Activated CD4-positive, alpha-beta T cell treated with anti-CD3 and anti-CD28 coated beads, Interleukin-2, amount 10 ng/mL, durations not matched to agents 24 days and 14 days (primary cell): ENCODE results near the gene MAP3K5. TPM values are rescaled to one million over a fixed set of nuclear protein-coding genes. Genes with fewer than 3 reads are reported as not detected.

ENCODE experiments used
- DNase-seq: peaks from one replicate; pipeline ENCODE4 v3.0.0; 2022
- H3K27ac Mint-ChIP-seq: one replicate; pipeline ENCODE4 v1.8.0; 2022; ENCODE audit warnings: mild to moderate bottlenecking, mixed read lengths
- H3K27me3 Mint-ChIP-seq: one replicate; pipeline ENCODE4 v1.8.0; 2022; ENCODE audit warnings: mixed read lengths
- H3K36me3 Mint-ChIP-seq: one replicate; pipeline ENCODE4 v1.8.0; 2022; ENCODE audit warnings: low read depth, mild to moderate bottlenecking, mixed read lengths
- H3K4me1 Mint-ChIP-seq: one replicate; pipeline ENCODE4 v1.8.0; 2021; ENCODE audit warnings: mixed read lengths
- H3K4me3 Mint-ChIP-seq: one replicate; pipeline ENCODE4 v1.8.0; 2022; ENCODE audit warnings: mild to moderate bottlenecking, moderate library complexity, mixed read lengths
- H3K9me3 Mint-ChIP-seq: one replicate; pipeline ENCODE4 v1.8.0; 2021; ENCODE audit warnings: mixed read lengths
- intact Hi-C: fragments of 100-400 bp; cut with micrococcal nuclease; formaldehyde crosslinking; loops from one replicate; pipeline ENCODE4 v1.15.1; 2023
- total RNA-seq: library from RNA; stranded (reverse); gene quantifications from 2 replicates; pipeline ENCODE4 v1.2.3, GENCODE V29; 2022

The MAP3K5 gene
- total RNA-seq, 1 donor from 2014 or later, result 8.7 TPM

DNA sequence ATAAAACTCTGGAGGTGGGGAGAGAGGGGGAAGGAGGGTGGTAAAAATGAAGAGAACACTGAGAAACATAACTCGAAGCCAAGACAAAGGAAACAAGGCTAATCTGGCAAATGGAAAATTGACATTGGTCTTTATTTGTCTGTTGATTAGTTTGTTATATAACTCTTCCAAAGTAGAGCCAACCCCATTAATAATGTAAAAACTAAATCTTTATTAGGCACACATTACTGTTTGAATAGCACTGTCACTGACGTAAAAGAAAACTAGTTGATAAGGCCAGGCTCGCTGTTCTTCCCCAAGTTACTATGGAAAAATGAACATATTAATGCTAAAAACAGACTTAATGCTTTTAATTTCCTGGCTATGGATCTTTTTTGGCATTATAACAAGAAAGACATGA lies 110.0 kb downstream of the MAP3K5 start:
- H3K27me3 Mint-ChIP-seq, result no peaks in the 10 kb centered on the region
- DNase-seq, result no peak
- H3K36me3 Mint-ChIP-seq, result peaks cover 28% of the 10 kb centered on the region
- no peak overlapping the region for H3K27ac Mint-ChIP-seq
- H3K9me3 Mint-ChIP-seq, result peaks cover 6% of the 10 kb centered on the region
- intact Hi-C loops, result no loop called here
- no peak overlapping the region for H3K4me3 Mint-ChIP-seq
- no peaks in the 10 kb centered on the region for H3K4me1 Mint-ChIP-seq

DNA sequence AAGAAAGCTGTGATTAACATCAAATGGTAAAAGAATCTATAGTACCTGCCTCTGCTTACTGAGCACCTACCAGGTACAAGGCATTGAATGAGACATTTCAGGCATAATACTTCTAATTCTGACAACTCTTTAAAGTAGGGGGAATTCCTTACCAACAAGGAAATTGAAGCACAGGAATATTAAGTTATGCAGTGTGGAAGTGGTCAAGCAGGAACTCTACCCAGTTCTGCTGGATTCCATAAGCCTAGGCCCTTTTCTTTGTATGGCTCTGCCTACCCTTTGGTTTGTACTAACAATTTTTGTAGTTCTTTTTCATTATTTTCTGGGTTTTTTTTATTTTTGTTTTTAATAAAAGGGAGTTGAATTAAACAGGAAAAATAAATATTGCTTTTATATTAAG lies 114.5 kb downstream of the MAP3K5 start:
- no peaks in the 10 kb centered on the region for H3K9me3 Mint-ChIP-seq
- H3K4me3 Mint-ChIP-seq, result no peak overlapping the region
- no peak for DNase-seq
- peaks cover 28% of the 10 kb centered on the region for H3K36me3 Mint-ChIP-seq
- no peaks in the 10 kb centered on the region for H3K4me1 Mint-ChIP-seq
- intact Hi-C loops, result no loop called here
- H3K27ac Mint-ChIP-seq, result no peak overlapping the region
- no peaks in the 10 kb centered on the region for H3K27me3 Mint-ChIP-seq

DNA sequence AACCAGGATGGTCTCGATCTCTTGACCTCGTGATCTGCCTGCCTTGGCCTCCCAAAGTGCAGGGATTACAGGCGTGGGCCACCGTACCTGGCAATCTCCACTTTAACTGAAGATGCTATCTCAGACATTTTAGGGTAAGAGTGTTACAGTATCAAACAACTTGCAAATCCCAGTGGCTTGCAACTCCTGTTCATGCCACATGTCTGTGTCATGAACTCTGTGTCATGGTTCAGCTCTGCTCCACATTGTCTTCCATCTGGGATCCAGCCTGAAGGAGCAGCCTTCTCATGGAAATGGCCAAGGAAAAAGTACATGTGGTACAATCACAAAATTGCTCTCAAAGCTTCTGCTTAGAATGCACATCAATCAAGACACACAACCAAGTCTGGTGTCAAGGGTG lies 114.9 kb downstream of the MAP3K5 start:
- Mint-ChIP-seq H3K4me1 (peaks cover under 1% of the 10 kb centered on the region), H3K36me3 (peaks cover 29% of the 10 kb centered on the region), H3K9me3 (no peaks in the 10 kb centered on the region), H3K27ac (no peak overlapping the region), H3K4me3 (no peak overlapping the region), H3K27me3 (no peaks in the 10 kb centered on the region)
- DNase-seq, result no peak
- intact Hi-C loops, result no loop called here

DNA sequence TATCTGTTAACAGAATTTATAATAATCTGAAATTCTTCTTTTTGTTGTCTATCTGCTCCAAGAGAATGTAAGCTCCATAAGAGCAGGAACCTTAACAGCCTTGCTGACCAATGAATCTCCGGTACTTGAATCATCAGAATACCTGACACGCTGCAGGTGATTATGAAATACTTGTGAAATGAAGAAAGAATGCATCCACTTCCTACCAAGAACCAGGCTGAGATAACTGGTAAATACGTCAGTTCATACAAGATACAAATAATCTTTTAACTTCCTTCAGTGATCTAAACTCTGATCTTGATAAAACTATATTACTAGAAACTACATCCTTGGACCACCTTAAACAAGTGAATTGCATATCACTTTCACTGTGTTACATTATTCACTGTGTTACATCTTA lies 116.2 kb downstream of the MAP3K5 start:
- no peaks in the 10 kb centered on the region for H3K27me3 Mint-ChIP-seq
- no peak overlapping the region for H3K4me3 Mint-ChIP-seq
- intact Hi-C loops, result no loop called here

DNA sequence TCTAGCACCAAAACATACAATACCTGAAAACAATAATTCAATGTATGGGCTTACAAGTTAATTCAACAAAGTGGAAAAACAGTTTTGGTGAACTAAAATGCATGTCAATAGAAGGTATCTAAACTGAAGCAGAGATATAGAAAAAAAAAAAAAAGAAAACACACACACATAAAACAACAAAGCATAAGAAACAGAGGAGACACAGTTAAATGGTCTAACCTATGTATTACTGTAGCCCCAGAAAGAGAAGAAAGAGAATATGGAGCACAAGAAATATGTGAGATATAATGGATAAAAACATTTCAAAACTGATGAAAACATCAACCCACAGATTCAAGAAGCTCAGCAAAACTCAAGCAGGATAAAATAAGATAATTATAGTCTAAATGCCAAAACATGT lies 118.7 kb downstream of the MAP3K5 start:
- no peak for DNase-seq
- Mint-ChIP-seq H3K9me3 (no peaks in the 10 kb centered on the region), H3K36me3 (peaks cover 26% of the 10 kb centered on the region), H3K4me1 (peaks cover 1% of the 10 kb centered on the region), H3K27ac (no peak overlapping the region), H3K4me3 (no peak overlapping the region), H3K27me3 (no peaks in the 10 kb centered on the region)
- intact Hi-C loops, result no loop called here

More for the DNA sequence above, 116.2 kb downstream of the MAP3K5 start:
- H3K36me3 Mint-ChIP-seq, result peaks cover 31% of the 10 kb centered on the region
- H3K9me3 Mint-ChIP-seq, result no peaks in the 10 kb centered on the region
- H3K4me1 Mint-ChIP-seq, result peaks cover 1% of the 10 kb centered on the region
- H3K27ac Mint-ChIP-seq, result no peak overlapping the region
- no peak for DNase-seq

DNA sequence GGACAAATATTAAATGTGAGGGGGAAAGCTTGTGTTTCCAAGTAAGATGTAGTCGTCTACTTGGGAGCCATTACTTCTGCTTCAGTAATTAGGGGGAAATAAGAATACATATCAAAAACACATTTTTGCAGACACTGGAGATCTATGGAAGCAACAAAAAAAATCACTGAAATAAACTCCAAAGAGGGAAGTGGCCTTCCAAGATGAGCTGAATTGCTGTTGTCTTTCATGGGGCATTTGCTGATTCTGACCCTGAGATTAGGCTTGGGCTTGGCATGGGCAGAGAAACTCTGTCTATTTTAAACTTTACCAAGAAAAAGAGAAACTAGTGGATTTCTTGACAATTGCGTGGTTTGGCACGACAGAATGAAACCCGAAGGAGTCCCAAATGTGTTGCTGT lies 120.1 kb downstream of the MAP3K5 start:
- DNase-seq, result no peak
- no peaks in the 10 kb centered on the region for H3K27me3 Mint-ChIP-seq
- intact Hi-C loops, result no loop called here
- no peak overlapping the region for H3K4me3 Mint-ChIP-seq
- H3K27ac Mint-ChIP-seq, result no peak overlapping the region
- peaks cover 25% of the 10 kb centered on the region for H3K36me3 Mint-ChIP-seq
- no peaks in the 10 kb centered on the region for H3K9me3 Mint-ChIP-seq
- H3K4me1 Mint-ChIP-seq, result peaks cover 1% of the 10 kb centered on the region

DNA sequence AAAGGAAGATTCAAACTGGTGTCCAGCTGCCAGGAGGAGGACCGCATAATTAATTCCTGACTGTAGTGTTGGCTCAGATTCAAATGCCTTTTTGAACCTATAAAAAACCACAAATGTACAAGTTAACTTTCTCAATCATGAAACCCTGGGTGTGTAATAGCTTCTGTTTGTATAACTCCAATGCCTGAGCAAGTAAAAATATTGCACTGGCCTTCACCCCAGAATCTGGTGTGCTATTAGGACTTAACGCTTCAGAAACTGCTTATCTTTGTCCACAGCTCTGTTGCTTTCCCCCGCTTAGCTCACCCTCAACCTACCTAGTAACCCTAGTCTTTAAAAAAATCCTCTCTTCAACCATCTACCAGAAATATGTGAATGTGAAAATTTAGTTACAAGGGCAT lies 123.0 kb downstream of the MAP3K5 start:
- no peak for DNase-seq
- Mint-ChIP-seq H3K9me3 (no peaks in the 10 kb centered on the region), H3K27ac (no peak overlapping the region), H3K27me3 (no peaks in the 10 kb centered on the region), H3K36me3 (peaks cover 23% of the 10 kb centered on the region), H3K4me1 (peaks cover 1% of the 10 kb centered on the region), H3K4me3 (no peak overlapping the region)
- intact Hi-C loops, result no loop called here

DNA sequence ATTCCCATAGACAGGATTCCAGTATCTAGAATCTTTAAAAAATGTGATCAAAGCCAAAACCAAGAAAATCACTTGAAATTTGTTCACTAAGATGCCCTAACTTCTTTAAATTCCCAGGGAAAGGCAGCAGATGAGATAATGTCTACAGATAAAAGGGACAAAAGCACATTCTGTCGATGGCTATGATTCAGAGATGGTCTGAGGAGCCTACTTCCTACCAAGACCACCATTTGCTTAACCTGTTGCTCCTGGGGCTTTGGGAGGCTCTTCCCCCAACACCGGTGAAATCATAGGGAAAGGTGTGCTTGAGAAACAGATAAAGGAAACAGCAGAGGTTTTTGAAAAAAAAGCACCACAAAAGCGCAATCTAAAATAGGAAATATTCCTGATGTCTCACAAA lies 123.7 kb downstream of the MAP3K5 start:
- Mint-ChIP-seq H3K9me3 (no peaks in the 10 kb centered on the region), H3K4me3 (no peak overlapping the region), H3K36me3 (peaks cover 21% of the 10 kb centered on the region), H3K27me3 (no peaks in the 10 kb centered on the region), H3K4me1 (peaks cover 1% of the 10 kb centered on the region), H3K27ac (no peak overlapping the region)
- DNase-seq, result no peak
- intact Hi-C loops, result no loop called here

DNA sequence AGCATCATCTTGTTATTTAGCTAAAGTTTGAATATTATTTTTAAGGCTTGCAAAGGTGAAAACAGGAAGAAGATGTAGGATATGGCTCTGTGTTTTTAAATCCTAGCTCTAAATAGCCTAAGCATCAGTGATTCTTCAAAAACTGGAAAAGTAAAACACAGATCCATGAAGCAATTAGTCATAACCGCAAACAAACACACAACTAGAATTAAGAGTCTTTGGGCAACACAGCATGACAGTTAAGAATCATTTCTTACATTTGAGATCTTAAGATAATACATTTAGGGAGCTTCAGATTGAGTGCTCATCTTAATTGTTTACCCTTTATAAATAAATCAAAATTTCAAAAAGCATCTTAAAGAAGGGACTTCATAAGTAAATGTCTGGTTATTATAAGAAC lies 126.2 kb downstream of the MAP3K5 start:
- no peak overlapping the region for H3K27ac Mint-ChIP-seq
- no peak overlapping the region for H3K4me3 Mint-ChIP-seq
- no peaks in the 10 kb centered on the region for H3K4me1 Mint-ChIP-seq
- H3K27me3 Mint-ChIP-seq, result no peaks in the 10 kb centered on the region
- peaks cover 12% of the 10 kb centered on the region for H3K36me3 Mint-ChIP-seq
- DNase-seq, result no peak
- no peaks in the 10 kb centered on the region for H3K9me3 Mint-ChIP-seq
- intact Hi-C loops, result no loop called here

DNA sequence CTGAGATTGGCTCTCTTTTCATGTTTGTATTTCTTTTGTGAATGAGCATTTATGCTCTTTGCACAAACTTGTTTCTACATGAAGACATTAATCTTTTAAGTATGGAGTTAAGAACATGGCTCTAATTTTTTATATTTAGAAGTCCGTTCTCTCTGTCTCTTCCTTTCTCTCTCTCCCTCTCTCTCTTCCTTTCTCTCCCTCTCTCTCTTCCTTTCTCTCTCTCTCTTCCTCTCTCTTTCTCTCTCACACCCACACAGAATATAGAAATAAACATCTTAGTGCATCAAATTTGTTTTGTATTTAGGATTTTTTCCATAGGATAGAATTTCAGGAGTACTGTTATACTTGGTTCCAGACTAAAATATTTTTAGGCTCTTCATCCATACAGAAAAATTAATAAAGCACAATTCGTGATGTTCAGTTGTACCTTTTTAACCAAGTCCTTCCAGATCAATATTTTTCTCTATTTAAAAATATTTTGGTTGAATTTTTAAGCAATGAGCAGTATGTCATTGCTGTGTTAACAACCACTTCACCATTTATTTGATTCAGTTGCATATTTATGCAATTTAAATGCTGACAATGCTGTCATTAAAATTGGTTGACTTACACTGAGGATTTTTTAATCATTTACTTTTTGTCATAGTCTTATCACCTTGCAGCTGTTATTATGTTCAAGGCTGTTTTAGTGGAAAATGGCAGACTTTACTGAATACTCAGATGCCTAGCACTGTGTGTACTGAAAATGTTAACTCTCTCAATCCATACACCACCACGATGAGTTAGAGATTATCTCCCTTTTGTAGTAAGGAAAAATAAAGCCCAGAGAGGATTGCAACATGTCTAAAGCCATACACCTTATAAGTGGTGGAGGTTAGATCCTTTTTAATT lies 129.7 kb downstream of the MAP3K5 start:
- intact Hi-C loops, result no loop called here
- H3K4me3 Mint-ChIP-seq, result no peak overlapping the region
- H3K27ac Mint-ChIP-seq, result no peak overlapping the region
- H3K9me3 Mint-ChIP-seq, result no peaks in the 10 kb centered on the region
- no peaks in the 10 kb centered on the region for H3K4me1 Mint-ChIP-seq
- peaks cover 15% of the 10 kb centered on the region for H3K36me3 Mint-ChIP-seq
- no peak for DNase-seq
- no peaks in the 10 kb centered on the region for H3K27me3 Mint-ChIP-seq

DNA sequence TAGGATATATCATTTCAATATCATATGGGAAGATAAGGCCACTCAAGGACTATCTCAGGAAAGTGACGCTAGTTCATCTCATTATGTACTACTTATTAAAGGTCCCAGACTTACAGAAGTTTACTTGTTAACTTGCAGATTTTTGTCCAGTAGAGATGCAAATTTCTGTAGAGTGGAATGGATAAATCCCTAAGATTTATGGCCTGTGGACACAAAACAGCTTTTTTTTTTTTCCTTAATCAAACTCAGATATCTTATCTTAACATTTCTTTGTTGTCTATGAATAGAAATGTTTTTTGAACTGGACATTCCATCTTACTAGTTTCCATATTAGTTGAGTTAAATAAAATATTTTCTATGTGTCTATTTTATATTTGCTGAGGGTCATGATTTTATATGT lies 131.6 kb downstream of the MAP3K5 start:
- Mint-ChIP-seq H3K27me3 (no peaks in the 10 kb centered on the region), H3K9me3 (no peaks in the 10 kb centered on the region)
- intact Hi-C loops, result no loop called here

DNA sequence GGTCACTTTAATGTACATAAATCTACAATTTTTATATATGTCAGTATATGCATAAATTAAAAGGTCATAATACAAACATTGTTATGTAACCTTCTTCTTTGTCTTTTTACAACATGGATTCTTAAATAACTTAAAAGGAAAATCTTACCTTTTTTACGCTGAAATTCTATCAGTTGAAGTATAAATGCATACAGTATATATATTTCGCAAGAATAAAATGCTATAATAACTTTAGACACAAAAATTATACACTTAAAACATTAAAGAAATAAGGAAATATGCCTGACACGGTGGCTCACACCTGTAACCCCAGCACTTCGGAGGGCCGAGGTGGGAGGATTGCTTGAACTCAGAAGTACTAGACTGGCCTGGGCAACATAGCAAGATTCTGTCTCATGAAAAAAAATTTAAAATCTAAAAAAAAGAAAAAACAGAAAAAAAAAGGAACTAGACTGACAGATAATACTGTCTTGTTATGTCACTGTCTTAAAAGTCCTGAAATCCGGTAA lies 132.2 kb downstream of the MAP3K5 start:
- Mint-ChIP-seq H3K9me3 (no peaks in the 10 kb centered on the region), H3K4me1 (no peaks in the 10 kb centered on the region), H3K27ac (no peak overlapping the region), H3K36me3 (peaks cover 24% of the 10 kb centered on the region), H3K4me3 (no peak overlapping the region), H3K27me3 (no peaks in the 10 kb centered on the region)
- intact Hi-C loops, result no loop called here
- no peak for DNase-seq

More for the DNA sequence above, 131.6 kb downstream of the MAP3K5 start:
- no peak for DNase-seq
- H3K27ac Mint-ChIP-seq, result no peak overlapping the region
- no peak overlapping the region for H3K4me3 Mint-ChIP-seq
- no peaks in the 10 kb centered on the region for H3K4me1 Mint-ChIP-seq
- H3K36me3 Mint-ChIP-seq, result peaks cover 18% of the 10 kb centered on the region

DNA sequence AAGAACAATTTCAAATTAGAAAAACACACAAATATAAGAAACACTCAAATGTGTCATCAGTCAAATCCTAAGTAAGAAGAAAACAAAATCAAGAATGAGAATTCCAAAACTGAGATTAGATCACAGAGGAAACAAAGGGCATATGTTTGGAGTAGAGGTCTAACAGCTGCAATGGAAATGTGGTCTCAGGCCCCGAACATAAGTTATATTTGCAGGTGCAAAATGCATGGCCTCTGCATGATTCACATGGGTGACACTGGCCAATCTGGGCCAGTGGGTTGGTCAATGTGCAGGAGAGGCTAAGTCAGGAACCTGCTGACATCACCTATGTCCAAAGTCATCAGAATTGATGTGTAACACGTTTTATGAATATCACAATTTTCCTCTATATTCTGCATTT lies 133.6 kb downstream of the MAP3K5 start:
- DNase-seq, result no peak
- H3K4me1 Mint-ChIP-seq, result no peaks in the 10 kb centered on the region
- intact Hi-C loops, result no loop called here
- no peak overlapping the region for H3K27ac Mint-ChIP-seq
- H3K36me3 Mint-ChIP-seq, result peaks cover 28% of the 10 kb centered on the region
- H3K27me3 Mint-ChIP-seq, result no peaks in the 10 kb centered on the region
- H3K9me3 Mint-ChIP-seq, result no peaks in the 10 kb centered on the region
- H3K4me3 Mint-ChIP-seq, result no peak overlapping the region

DNA sequence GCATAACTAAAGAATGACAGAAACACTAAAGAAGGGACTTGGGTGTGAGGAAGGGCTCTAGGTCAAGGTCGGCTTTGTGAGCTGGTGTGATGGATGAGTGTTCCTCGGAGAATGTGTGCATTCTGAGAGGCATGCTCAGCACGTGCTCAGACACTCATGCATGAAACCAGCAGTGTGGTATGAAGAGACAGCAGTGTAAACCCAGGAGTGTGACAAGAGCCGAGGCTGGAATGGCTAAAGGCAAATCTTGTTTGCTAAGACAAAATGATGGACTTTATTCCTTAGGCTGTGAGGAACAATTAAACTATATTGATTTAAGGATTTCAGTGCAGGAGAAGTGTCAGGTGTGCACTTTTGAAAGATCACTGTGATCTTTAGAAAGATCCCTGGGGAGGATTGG lies 134.6 kb downstream of the MAP3K5 start:
- no peak overlapping the region for H3K4me3 Mint-ChIP-seq
- no peaks in the 10 kb centered on the region for H3K4me1 Mint-ChIP-seq
- no peak overlapping the region for H3K27ac Mint-ChIP-seq
- no peaks in the 10 kb centered on the region for H3K27me3 Mint-ChIP-seq
- H3K36me3 Mint-ChIP-seq, result peaks cover 33% of the 10 kb centered on the region
- intact Hi-C loops, result no loop called here
- DNase-seq, result no peak
- H3K9me3 Mint-ChIP-seq, result no peaks in the 10 kb centered on the region

DNA sequence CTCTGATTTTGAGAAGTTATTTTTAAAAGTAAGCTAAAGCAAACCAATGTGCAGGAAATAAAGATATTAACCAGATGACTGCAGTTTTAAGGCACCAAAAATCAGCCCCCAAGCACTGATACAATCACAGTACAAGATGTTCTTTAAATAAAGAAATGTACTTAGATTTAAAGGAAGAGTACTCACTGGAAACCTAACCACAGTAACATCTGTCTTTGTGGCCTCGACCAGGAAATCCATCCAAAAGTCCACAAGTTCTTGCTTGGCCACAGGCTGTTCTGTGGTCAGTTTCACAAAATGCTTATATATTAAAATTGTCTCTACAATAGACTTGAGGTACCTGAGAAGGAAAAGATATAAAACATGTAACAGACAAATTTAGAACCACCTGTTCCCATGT lies 136.2 kb downstream of the MAP3K5 start:
- no peaks in the 10 kb centered on the region for H3K4me1 Mint-ChIP-seq
- intact Hi-C loops, result no loop called here
- no peak for DNase-seq
- H3K9me3 Mint-ChIP-seq, result no peaks in the 10 kb centered on the region
- H3K36me3 Mint-ChIP-seq, result peaks cover 31% of the 10 kb centered on the region
- no peak overlapping the region for H3K27ac Mint-ChIP-seq
- no peaks in the 10 kb centered on the region for H3K27me3 Mint-ChIP-seq
- H3K4me3 Mint-ChIP-seq, result no peak overlapping the region
